ENCODE measurements around the gene TMEM163.

- no peak for TF ChIP-seq CTCF (IDR thresholded peaks at IDR 0.05)
- no peak for TF ChIP-seq POLR2A (IDR thresholded peaks at IDR 0.05)
Measured at GRCh38 chr2:134504586-134505336, 214.0 kb downstream of the TMEM163 start.
